A549 treated with Mapracorat at 1 μM for 4 hours (cell line): ENCODE results near the gene TMEM207. TPM values are rescaled to one million over a fixed set of nuclear protein-coding genes. Genes with fewer than 3 reads are reported as not detected.

ENCODE experiments used
- total RNA-seq: library from RNA; stranded (reverse); fragments of 200-300 nt; extraction: Qiagen RNA extraction; gene quantifications from 5 replicates; pipeline ENCODE4 v1.2.3, GENCODE V29; 2022

TMEM207 gene
- not detected in 5 replicates for total RNA-seq

DNA sequence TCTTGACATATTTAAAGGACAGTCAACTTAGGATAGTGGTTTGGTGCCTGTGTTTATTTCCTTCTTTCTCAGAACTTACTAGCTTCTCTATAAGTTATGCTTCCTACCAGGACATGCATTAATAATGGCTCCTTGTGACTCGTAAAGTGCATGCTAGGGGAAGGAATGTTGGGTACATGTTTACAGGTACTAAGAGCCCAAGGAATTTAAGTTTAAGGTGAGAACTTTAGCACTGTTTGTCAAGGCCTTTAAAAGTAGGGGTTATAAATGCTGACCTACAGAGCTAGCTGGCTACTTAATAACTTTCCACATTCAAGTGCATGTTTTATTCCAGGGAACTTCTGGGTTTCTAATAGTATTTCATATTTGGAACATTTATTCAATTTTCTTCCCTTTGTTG lies at the start of gene TMEM207:
Gene TMEM207 (minus strand): TSS at position 101 of the 400 bp plus-strand sequence. CDS start 92 bp downstream, at position 9.

DNA sequence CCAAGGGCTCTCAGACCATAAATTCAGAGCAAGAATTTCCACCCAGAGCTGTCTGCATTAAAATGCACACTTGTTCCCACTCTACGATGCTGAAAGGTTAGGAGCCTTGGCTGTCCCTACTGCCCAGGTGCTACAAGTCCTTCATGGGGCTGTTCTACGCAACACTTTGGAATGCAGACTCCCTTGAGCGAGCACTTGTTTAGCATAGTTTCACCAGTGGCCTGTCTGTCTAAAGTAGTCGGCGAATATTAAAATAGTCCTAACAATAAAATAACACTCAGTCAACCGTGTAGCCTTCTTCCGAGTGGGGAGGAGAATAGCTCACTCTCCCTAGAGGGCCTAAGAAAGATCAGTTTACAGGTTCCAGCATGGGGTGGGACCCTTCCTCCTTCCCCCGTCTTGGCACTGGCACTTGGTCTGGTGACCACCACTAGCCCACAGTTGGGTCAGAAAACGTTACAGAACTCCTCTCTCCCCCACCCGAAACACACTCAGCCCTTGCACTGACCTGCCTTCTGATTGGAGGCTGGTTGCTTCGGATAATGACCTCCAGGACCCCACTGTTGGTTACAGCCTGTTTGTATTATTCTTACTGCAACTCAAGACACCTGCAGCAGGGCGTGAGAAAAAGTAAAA lies 62.0 kb downstream of the TMEM207 start, which contains the start of gene CLDN16:
Gene CLDN16 (plus strand): TSS at position 586 of the 636 bp plus-strand sequence. CDS start 167 bp downstream, outside the sequence.

Other genes starting within 250 kb of the TMEM207 start
- gene CLDN1, start 127.5 kb downstream of the TMEM207 start, total RNA-seq: 17.0 to 22.6 TPM (median 19.0 TPM) in 5 replicates
- gene CLDN16, start 61.7 kb downstream of the TMEM207 start, total RNA-seq: 0.16 TPM in 1 of 5 replicates, not detected in the others
- 5.7 to 6.1 TPM (median 5.8 TPM) in 5 replicates for gene IL1RAP, start 64.2 kb upstream of the TMEM207 start, total RNA-seq